Vagina (tissue), 2 donors: ENCODE data around the gene CMTR1.

Experiments used
- CTCF ChIP-seq, 3 experiments: fragments of 450-650 bp in 2 of 3; fragments of 200-600 bp in 1 of 3; sonication (generic) in 1 of 3; IDR thresholded peaks; one replicate each; pipeline ENCODE4 v1.5.1; 2017 to 2019; ENCODE audit warnings: antibody characterized with exemption in 3 of 3, mild to moderate bottlenecking in 2 of 3, moderate library complexity in 2 of 3
- POLR2A ChIP-seq, 2 donors: fragments of 450-650 bp; IDR thresholded peaks; one replicate each; pipeline ENCODE4 v1.6.1; 2017; ENCODE audit warnings: antibody characterized with exemption in 2 of 2, mild to moderate bottlenecking in 2 of 2, moderate library complexity in 2 of 2
- POLR2AphosphoS5 ChIP-seq, 2 donors: sonication (generic); formaldehyde crosslinking; IDR thresholded peaks; one replicate each; pipeline ENCODE4 v1.9.0; 2017; ENCODE audit warnings: antibody characterized with exemption in 2 of 2, mild to moderate bottlenecking in 2 of 2, low read depth in 1 of 2; ENCODE audit not compliant: insufficient read depth in 1 of 2

- TF ChIP-seq CTCF (IDR thresholded peaks at IDR 0.05) (no peak), POLR2A (IDR thresholded peaks at IDR 0.05) (no peak), POLR2AphosphoS5 (IDR thresholded peaks at IDR 0.05; ENCODE audit: insufficient read depth in 1 of 2, low read depth in 1 of 2) (no peak)
These were observed 97.3 kb downstream of the CMTR1 start for GRCh38 chr6:37530297-37530696.
